Upper lobe of left lung (tissue), 4 donors: ENCODE measurements around the gene HDGFL2.

Experiments used
- CTCF ChIP-seq, 6 experiments: fragments of 450-650 bp in 4 of 6; fragments of 200-600 bp in 2 of 6; sonication (generic) in 2 of 6; IDR thresholded peaks; one replicate each; pipeline ENCODE4 v1.5.1; 2016 to 2019; ENCODE audit warnings: antibody characterized with exemption in 6 of 6
- POLR2AphosphoS5 ChIP-seq, 2 donors: sonication (generic); formaldehyde crosslinking; IDR thresholded peaks; one replicate each; pipeline ENCODE4 v1.5.1; 2017; ENCODE audit warnings: antibody characterized with exemption in 2 of 2

DNA sequence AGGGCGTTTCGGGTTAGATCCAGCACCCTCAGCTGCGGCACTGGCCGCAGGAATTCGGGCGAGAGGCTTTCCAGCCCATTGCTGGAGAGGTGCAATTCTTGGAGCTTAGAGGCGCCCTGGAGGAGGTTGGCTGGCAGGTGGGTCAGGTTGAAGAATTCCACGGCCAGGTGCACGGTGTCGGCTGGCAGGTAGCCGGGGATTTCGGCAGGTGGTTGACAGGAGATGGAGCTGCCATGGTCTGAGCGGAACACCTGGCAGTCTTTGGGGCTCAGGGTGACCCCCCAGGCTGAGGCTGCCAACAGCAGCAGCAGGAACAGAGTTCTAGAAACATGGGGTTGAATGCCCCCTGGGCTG is 66.5 kb downstream of the HDGFL2 start:
- TF ChIP-seq POLR2AphosphoS5 (IDR thresholded peaks at IDR 0.05) (no peak), CTCF (IDR thresholded peaks at IDR 0.05) (no peak)
